Esophagus (tissue), 2 donors: ENCODE results near the gene APEH. TPM values are rescaled to one million over a fixed set of nuclear protein-coding genes. Genes with fewer than 3 reads are reported as not detected.
"Not testable (repeated sequence)": the region's sequence is repeated elsewhere in the genome, so short reads cannot be mapped to it uniquely, and the experiment has no call there.

Source experiments
- H3K27ac ChIP-seq, 2 donors: one replicate each; pipeline ENCODE4 v1.5.1; 2013; ENCODE audit warnings: low read depth in 2 of 2, mild to moderate bottlenecking in 2 of 2, inconsistent platforms in 1 of 2, low read length in 1 of 2, moderate library complexity in 1 of 2
- H3K27me3 ChIP-seq, 2 donors: one replicate each; pipeline ENCODE4 v1.6.1; 2013; ENCODE audit warnings: low read length in 2 of 2, control low read depth in 1 of 2, mild to moderate bottlenecking in 1 of 2; ENCODE audit not compliant: insufficient read depth in 2 of 2, control insufficient read depth in 1 of 2
- H3K36me3 ChIP-seq, 2 donors: one replicate each; pipeline ENCODE4 v1.6.1; 2013; ENCODE audit warnings: low read length in 1 of 2; ENCODE audit not compliant: control insufficient read depth in 2 of 2, insufficient read depth in 2 of 2
- H3K4me1 ChIP-seq, 2 donors: one replicate each; pipeline ENCODE4 v1.6.1; 2013; ENCODE audit warnings: low read length in 1 of 2; ENCODE audit not compliant: control insufficient read depth in 2 of 2, insufficient read depth in 2 of 2
- H3K4me3 ChIP-seq, 2 donors: one replicate each; pipeline ENCODE4 v1.5.1; 2013; ENCODE audit warnings: low read length in 2 of 2, mild to moderate bottlenecking in 2 of 2, low read depth in 1 of 2, moderate library complexity in 1 of 2
- H3K9me3 ChIP-seq, 2 donors: one replicate each; pipeline ENCODE4 v1.6.1; 2013; ENCODE audit warnings: mild to moderate bottlenecking in 2 of 2, low read depth in 1 of 2, low read length in 1 of 2, moderate library complexity in 1 of 2; ENCODE audit not compliant: control insufficient read depth in 2 of 2, insufficient read depth in 1 of 2
- WGBS, 2 donors: extraction: QIAGEN DNeasy Blood & Tissue Kit; methylation state at CpG; one replicate each; pipeline ENCODE4 v1.1.7; 2013; 5-methylcytosine and 5-hydroxymethylcytosine counted together
- polyA plus RNA-seq, 2 donors: library from polyadenylated mRNA; stranded (reverse); fragments of 200-250 nt; gene quantifications; one replicate each; pipeline ENCODE4 v1.2.3, GENCODE V29; 2013
- donor health status: healthy with polysubstance abuse.
- donor health status: Bipolar disorder and iron deficiency.

APEH gene
- polyA plus RNA-seq, 2 donors = 21.0 to 53.0 TPM

- H3K27me3 ChIP-seq, H3K9me3 ChIP-seq, H3K4me1 ChIP-seq, H3K4me3 ChIP-seq, H3K27ac ChIP-seq: not testable (repeated sequence)
- H3K36me3 ChIP-seq = peaks cover 3 to 12% of the 10 kb centered on the region in 2 donors
- WGBS, 2 donors = 65 to 73% methylated on average over 6 of the region's 6 CpGs
These were observed 20.4 kb downstream of the APEH start for GRCh38 chr3:49694409-49695070.

- not testable (repeated sequence) for H3K4me3 ChIP-seq, H3K27ac ChIP-seq, H3K27me3 ChIP-seq, H3K4me1 ChIP-seq, H3K9me3 ChIP-seq
- whole genome bisulfite sequencing, 2 donors = 83 to 92% methylated on average over 4 of the region's 4 CpGs
- H3K36me3 ChIP-seq = peaks cover 3 to 15% of the 10 kb centered on the region in 2 donors
These were observed 21.3 kb downstream of the APEH start for GRCh38 chr3:49695350-49696015.

- Histone ChIP-seq H3K36me3 (peaks cover 10 to 37% of the 10 kb centered on the region in 2 donors), H3K27ac (no peak overlapping the region), H3K4me1 (no peaks in the 10 kb centered on the region), H3K27me3 (no peaks in the 10 kb centered on the region), H3K9me3 (no peaks in the 10 kb centered on the region), H3K4me3 (no peak overlapping the region)
- WGBS, 2 donors = 86 to 87% methylated on average over 16 of the region's 16 CpGs
These were observed 25.3 kb downstream of the APEH start for GRCh38 chr3:49699281-49699979.

GRCh38 chr3:49700014-49700413, 25.9 kb downstream of the APEH start:
- H3K4me1 ChIP-seq = no peaks in the 10 kb centered on the region
- no peak overlapping the region for H3K4me3 ChIP-seq
- no peak overlapping the region for H3K27ac ChIP-seq
- no peaks in the 10 kb centered on the region for H3K9me3 ChIP-seq
- WGBS, 2 donors = 78 to 85% methylated on average over 8 of the region's 8 CpGs
- peaks cover 10 to 42% of the 10 kb centered on the region in 2 donors for H3K36me3 ChIP-seq
- H3K27me3 ChIP-seq = no peaks in the 10 kb centered on the region

- Histone ChIP-seq H3K4me1 (no peaks in the 10 kb centered on the region), H3K9me3 (no peaks in the 10 kb centered on the region), H3K27ac (no peak overlapping the region), H3K4me3 (no peak overlapping the region), H3K36me3 (peaks cover 11 to 48% of the 10 kb centered on the region in 2 donors), H3K27me3 (no peaks in the 10 kb centered on the region)
- WGBS, 2 donors = 76 to 81% methylated on average over 13 of the region's 13 CpGs
These were observed 26.4 kb downstream of the APEH start for GRCh38 chr3:49700453-49701128.

GRCh38 chr3:49701388-49702077, 27.4 kb downstream of the APEH start:
- no peak overlapping the region for H3K27ac ChIP-seq
- H3K4me3 ChIP-seq = no peak overlapping the region
- WGBS, 2 donors = 85 to 86% methylated on average over 20 to 21 of the region's 21 CpGs
- H3K4me1 ChIP-seq = no peaks in the 10 kb centered on the region
- peaks cover 14 to 55% of the 10 kb centered on the region in 2 donors for H3K36me3 ChIP-seq
- H3K9me3 ChIP-seq = no peaks in the 10 kb centered on the region
- H3K27me3 ChIP-seq = no peaks in the 10 kb centered on the region

GRCh38 chr3:49702672-49703071, 28.5 kb downstream of the APEH start:
- WGBS, 2 donors = 90 to 93% methylated on average over 11 of the region's 11 CpGs
- no peaks in the 10 kb centered on the region for H3K4me1 ChIP-seq
- H3K4me3 ChIP-seq = no peak overlapping the region
- H3K36me3 ChIP-seq = peaks cover 13 to 54% of the 10 kb centered on the region in 2 donors
- no peaks in the 10 kb centered on the region for H3K27me3 ChIP-seq
- no peak overlapping the region for H3K27ac ChIP-seq
- H3K9me3 ChIP-seq = no peaks in the 10 kb centered on the region

- H3K4me3 ChIP-seq = no peak overlapping the region
- no peaks in the 10 kb centered on the region for H3K27me3 ChIP-seq
- no peaks in the 10 kb centered on the region for H3K4me1 ChIP-seq
- H3K9me3 ChIP-seq = no peaks in the 10 kb centered on the region
- H3K36me3 ChIP-seq = peaks cover 11 to 52% of the 10 kb centered on the region in 2 donors
- H3K27ac ChIP-seq = no peak overlapping the region
- 43 to 53% methylated on average over 14 of the region's 14 CpGs for WGBS, 2 donors
These were observed 29.3 kb downstream of the APEH start for GRCh38 chr3:49703443-49703927.

- Histone ChIP-seq H3K4me3 (no peak overlapping the region), H3K36me3 (peaks cover 11 to 52% of the 10 kb centered on the region in 2 donors), H3K27me3 (no peaks in the 10 kb centered on the region), H3K9me3 (no peaks in the 10 kb centered on the region), H3K4me1 (no peaks in the 10 kb centered on the region), H3K27ac (no peak overlapping the region)
- WGBS, 2 donors = 91 to 93% methylated on average over 7 of the region's 7 CpGs
These were observed 29.8 kb downstream of the APEH start for GRCh38 chr3:49703956-49704355.
